Measurements from ENCODE around the gene RSRC1. TPM values are rescaled to one million over a fixed set of nuclear protein-coding genes. Genes with fewer than 3 reads are reported as not detected.

RSRC1 gene
- total and polyA plus RNA-seq, 12 donors = 12.6 to 27.6 (median 21.4) TPM

GRCh38 chr3:158420654-158421396 is 310.9 kb downstream of the RSRC1 start:
- Histone ChIP-seq H3K27ac (no peak overlapping the region), H3K4me3 (no peak overlapping the region), H3K9me3 (peaks cover 0 to 3% (median 0%) of the 10 kb centered on the region in 11 donors), H3K36me3 (no peaks in the 10 kb centered on the region), H3K27me3 (no peaks in the 10 kb centered on the region), H3K4me1 (peaks cover 0 to 2% (median 0%) of the 10 kb centered on the region in 9 donors)
- ATAC-seq (no peak), DNase-seq (no peak)
- intact Hi-C loops (cut with DNase I) = no loop called here
- 88 to 95% methylated on average over 3 of the region's 3 CpGs for WGBS, 2 donors
- no peak for TF ChIP-seq CTCF (IDR thresholded peaks at IDR 0.05)

GRCh38 chr3:158430448-158430847 is 320.6 kb downstream of the RSRC1 start:
- WGBS, 2 donors = 95 to 98% methylated on average over 1 of the region's 1 CpG

GRCh38 chr3:158430968-158431367 is 321.1 kb downstream of the RSRC1 start:
- Histone ChIP-seq H3K36me3 (no peaks in the 10 kb centered on the region), H3K27ac (no peak overlapping the region), H3K9me3 (no peaks in the 10 kb centered on the region), H3K27me3 (no peaks in the 10 kb centered on the region), H3K4me1 (peaks cover 0 to 4% (median 0%) of the 10 kb centered on the region in 9 donors), H3K4me3 (no peak overlapping the region)
- intact Hi-C loops (cut with DNase I) = loop anchor here (5.0 to 10.0 kb wide), 4 partner anchors 336 to 896 kb away; no protein-coding TSS in a partner anchor
- no peak for TF ChIP-seq CTCF (IDR thresholded peaks at IDR 0.05)
- no peak for ATAC-seq
- DNase-seq = no peak

More at GRCh38 chr3:158430448-158430847, 320.6 kb downstream of the RSRC1 start:
- ATAC-seq = no peak
- Histone ChIP-seq H3K36me3 (no peaks in the 10 kb centered on the region), H3K27me3 (no peaks in the 10 kb centered on the region), H3K4me3 (no peak overlapping the region), H3K9me3 (no peaks in the 10 kb centered on the region), H3K27ac (no peak overlapping the region), H3K4me1 (peaks cover 0 to 4% (median 0%) of the 10 kb centered on the region in 9 donors)
- no peak for DNase-seq
- no peak for TF ChIP-seq CTCF (IDR thresholded peaks at IDR 0.05)
- intact Hi-C loops (cut with DNase I) = loop anchor here (5.0 to 10.0 kb wide), 4 partner anchors 336 to 896 kb away; no protein-coding TSS in a partner anchor

- H3K27ac ChIP-seq = no peak overlapping the region
- intact Hi-C loops (cut with DNase I) = loop anchor here (5.0 to 10.0 kb wide), 4 partner anchors 337 to 897 kb away; no protein-coding TSS in a partner anchor
- H3K4me1 ChIP-seq = peaks cover 0 to 4% (median 0%) of the 10 kb centered on the region in 9 donors
- 92 to 96% methylated on average over 3 of the region's 3 CpGs for WGBS, 2 donors
- H3K4me3 ChIP-seq = no peak overlapping the region
- H3K36me3 ChIP-seq = no peaks in the 10 kb centered on the region
- no peaks in the 10 kb centered on the region for H3K9me3 ChIP-seq
- no peaks in the 10 kb centered on the region for H3K27me3 ChIP-seq
- no peak for DNase-seq
- no peak for ATAC-seq
- TF ChIP-seq CTCF (IDR thresholded peaks at IDR 0.05) = no peak
Measured at GRCh38 chr3:158431829-158432228, 321.9 kb downstream of the RSRC1 start.
